DOHH2 (cell line): ENCODE results near the gene ZBTB46.

Experiments used
- EZH2phosphoT487 ChIP-seq: fragments of 200-600 bp; sonication (generic); IDR thresholded peaks from 2 replicates; pipeline ENCODE4 v1.6.1; 2017; ENCODE audit warnings: borderline replicate concordance, mild to moderate bottlenecking, antibody characterized with exemption, low read length, moderate library complexity, mixed read lengths
- TF ChIP-seq, protein P1 (sequence below): fragments of 200-600 bp; sonication (generic); IDR thresholded peaks from one replicate; pipeline ENCODE4 v1.5.1; 2014; ENCODE audit warnings: antibody characterized with exemption, mild to moderate bottlenecking, low read depth, low read length; ENCODE audit not compliant: poor library complexity, severe bottlenecking

DNA sequence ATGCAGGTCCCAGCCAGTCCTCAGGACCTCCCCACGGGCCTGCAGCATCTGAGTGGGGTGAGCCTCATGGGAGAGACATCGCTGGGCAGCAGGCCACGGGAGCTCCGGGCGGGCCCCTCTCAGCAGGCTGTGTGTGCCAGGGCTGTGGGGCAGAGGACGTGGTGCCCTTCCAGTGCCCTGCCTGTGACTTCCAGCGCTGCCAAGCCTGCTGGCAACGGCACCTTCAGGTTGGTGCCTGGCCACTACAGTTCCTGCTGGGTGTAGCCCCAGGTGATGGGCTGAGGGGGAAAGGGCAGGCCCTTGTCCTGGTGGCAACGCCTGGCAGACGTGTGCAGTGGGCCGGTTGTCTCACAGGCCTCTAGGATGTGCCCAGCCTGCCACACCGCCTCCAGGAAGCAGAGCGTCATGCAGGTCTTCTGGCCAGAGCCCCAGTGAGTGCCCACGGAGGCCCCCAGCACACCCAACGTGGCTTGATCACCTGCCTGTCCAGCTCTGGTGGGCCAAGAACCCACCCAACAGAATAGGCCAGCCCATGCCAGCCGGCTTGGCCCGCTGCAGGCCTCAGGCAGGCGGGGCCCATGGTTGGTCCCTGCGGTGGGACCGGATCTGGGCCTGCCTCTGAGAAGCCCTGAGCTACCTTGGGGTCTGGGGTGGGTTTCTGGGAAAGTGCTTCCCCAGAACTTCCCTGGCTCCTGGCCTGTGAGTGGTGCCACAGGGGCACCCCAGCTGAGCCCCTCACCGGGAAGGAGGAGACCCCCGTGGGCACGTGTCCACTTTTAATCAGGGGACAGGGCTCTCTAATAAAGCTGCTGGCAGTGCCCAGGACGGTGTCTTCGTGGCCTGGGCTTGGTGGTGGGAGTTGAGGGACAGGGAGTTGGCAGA is 135.4 kb downstream of the ZBTB46 start:
- TF ChIP-seq, protein P1, sequence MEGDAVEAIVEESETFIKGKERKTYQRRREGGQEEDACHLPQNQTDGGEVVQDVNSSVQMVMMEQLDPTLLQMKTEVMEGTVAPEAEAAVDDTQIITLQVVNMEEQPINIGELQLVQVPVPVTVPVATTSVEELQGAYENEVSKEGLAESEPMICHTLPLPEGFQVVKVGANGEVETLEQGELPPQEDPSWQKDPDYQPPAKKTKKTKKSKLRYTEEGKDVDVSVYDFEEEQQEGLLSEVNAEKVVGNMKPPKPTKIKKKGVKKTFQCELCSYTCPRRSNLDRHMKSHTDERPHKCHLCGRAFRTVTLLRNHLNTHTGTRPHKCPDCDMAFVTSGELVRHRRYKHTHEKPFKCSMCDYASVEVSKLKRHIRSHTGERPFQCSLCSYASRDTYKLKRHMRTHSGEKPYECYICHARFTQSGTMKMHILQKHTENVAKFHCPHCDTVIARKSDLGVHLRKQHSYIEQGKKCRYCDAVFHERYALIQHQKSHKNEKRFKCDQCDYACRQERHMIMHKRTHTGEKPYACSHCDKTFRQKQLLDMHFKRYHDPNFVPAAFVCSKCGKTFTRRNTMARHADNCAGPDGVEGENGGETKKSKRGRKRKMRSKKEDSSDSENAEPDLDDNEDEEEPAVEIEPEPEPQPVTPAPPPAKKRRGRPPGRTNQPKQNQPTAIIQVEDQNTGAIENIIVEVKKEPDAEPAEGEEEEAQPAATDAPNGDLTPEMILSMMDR: no peak
- TF ChIP-seq EZH2phosphoT487: no peak
